GM23248 (cell line): Measurements from ENCODE around the gene SLC1A2. TPM values are rescaled to one million over a fixed set of nuclear protein-coding genes. Genes with fewer than 3 reads are reported as not detected.

Experiments used
- DNase-seq: peaks from one replicate; pipeline ENCODE4 v3.0.0-alpha.2; 2015
- H2AFZ ChIP-seq: fragments of 200-600 bp; sonication (generic); 2 replicates; pipeline ENCODE4 v1.6.1; 2016; ENCODE audit warnings: antibody characterized with exemption
- H3F3A ChIP-seq: fragments of 200-600 bp; sonication (generic); 2 replicates; pipeline ENCODE4 v1.6.1; 2016; ENCODE audit warnings: mild to moderate bottlenecking, antibody characterized with exemption, mixed run types; ENCODE audit not compliant: insufficient read depth
- H3K27ac ChIP-seq: fragments of 200-600 bp; sonication (generic); 2 replicates; pipeline ENCODE4 v1.5.1; 2016; ENCODE audit warnings: mild to moderate bottlenecking
- H3K27me3 ChIP-seq: fragments of 200-600 bp; sonication (generic); replicated peaks from 2 replicates; pipeline ENCODE4 v1.6.1; 2016; ENCODE audit warnings: mild to moderate bottlenecking; ENCODE audit not compliant: insufficient read depth
- H3K36me3 ChIP-seq: fragments of 200-600 bp; sonication (generic); 2 replicates; pipeline ENCODE4 v1.6.1; 2016; ENCODE audit warnings: low read depth, mild to moderate bottlenecking
- H3K4me1 ChIP-seq: fragments of 200-600 bp; sonication (generic); 2 replicates; pipeline ENCODE4 v1.6.1; 2016; ENCODE audit warnings: mild to moderate bottlenecking; ENCODE audit not compliant: insufficient read depth
- H3K4me2 ChIP-seq: fragments of 200-600 bp; sonication (generic); one replicate; pipeline ENCODE4 v1.6.1; 2016; ENCODE audit warnings: mild to moderate bottlenecking; ENCODE audit not compliant: unreplicated experiment
- H3K4me3 ChIP-seq: fragments of 200-600 bp; sonication (generic); 2 replicates; pipeline ENCODE4 v1.5.1; 2016; ENCODE audit warnings: mild to moderate bottlenecking
- H3K79me2 ChIP-seq: fragments of 200-600 bp; sonication (generic); 2 replicates; pipeline ENCODE4 v1.6.1; 2016; ENCODE audit warnings: mild to moderate bottlenecking; ENCODE audit not compliant: insufficient read depth
- H3K9ac ChIP-seq: fragments of 200-600 bp; sonication (generic); 2 replicates; pipeline ENCODE4 v1.6.1; 2016; ENCODE audit warnings: mild to moderate bottlenecking
- H3K9me2 ChIP-seq: fragments of 200-600 bp; sonication (generic); 2 replicates; pipeline ENCODE4 v1.6.1; 2016; ENCODE audit warnings: mixed run types, mild to moderate bottlenecking, moderate library complexity; ENCODE audit not compliant: insufficient read depth
- H3K9me3 ChIP-seq: fragments of 200-600 bp; sonication (generic); one replicate; pipeline ENCODE4 v1.6.1; 2017; ENCODE audit warnings: low read depth
- H4K20me1 ChIP-seq: fragments of 200-600 bp; sonication (generic); 2 replicates; pipeline ENCODE4 v1.6.0; 2016; ENCODE audit not compliant: insufficient read depth
- EZH2 ChIP-seq: fragments of 200-600 bp; sonication (generic); IDR thresholded peaks from 2 replicates; pipeline ENCODE4 v1.6.1; 2018; ENCODE audit warnings: antibody characterized with exemption, mild to moderate bottlenecking; ENCODE audit not compliant: insufficient read depth, poor library complexity, severe bottlenecking
- EZH2phosphoT487 ChIP-seq: fragments of 200-600 bp; sonication (generic); IDR thresholded peaks from 2 replicates; pipeline ENCODE4 v1.6.1; 2018; ENCODE audit warnings: antibody characterized with exemption, moderate library complexity, mild to moderate bottlenecking, low read depth; ENCODE audit not compliant: insufficient read depth
- WGBS, 2 experiments: methylation state at CpG; one replicate each; pipeline ENCODE4 v1.1.6; 2015 to 2017; ENCODE audit warnings: low lambda C conversion rate in 2 of 2, low coverage in 1 of 2; ENCODE audit errors: missing lambda C conversion rate in 2 of 2; 5-methylcytosine and 5-hydroxymethylcytosine counted together
- in situ Hi-C: fragments of 300-500 bp; cut with MboI; formaldehyde crosslinking; loops from 2 replicates; pipeline ENCODE4 v1.15.0; 2020
- polyA plus RNA-seq: library from polyadenylated mRNA; unstranded; fragments of >200 nt; fragmentation: Nextera tagmentation; extraction: Ambion mirVana; gene quantifications from 2 replicates; pipeline ENCODE4 v1.2.1, GENCODE V29; 2016
- total RNA-seq: library from RNA; depleted of rRNA; stranded (reverse); fragments of >200 nt; shearing (Covaris generic); gene quantifications from 2 replicates; pipeline ENCODE4 v1.2.3, GENCODE V29; 2014

SLC1A2 gene
- total and polyA plus RNA-seq, 2 experiments from 2014 or later: 0.88 to 1.2 TPM

- no peaks in the 10 kb centered on the region for H3K9me3 ChIP-seq
- in situ Hi-C loops: no loop called here
- peak overlapping the region; percentile 73 for H3K27ac ChIP-seq
- H3K9ac ChIP-seq: peak overlapping the region; percentile 41
- H3K4me2 ChIP-seq: peak overlapping the region; percentile 36
- no peaks in the 10 kb centered on the region for H3K79me2 ChIP-seq
- no peaks in the 10 kb centered on the region for H4K20me1 ChIP-seq
- H3K4me3 ChIP-seq: no peak overlapping the region
- no peaks in the 10 kb centered on the region for H3K27me3 ChIP-seq
- H3K9me2 ChIP-seq: no peaks in the 10 kb centered on the region
- peaks cover 49% of the 10 kb centered on the region for H3K4me1 ChIP-seq
- TF ChIP-seq EZH2 (no peak), EZH2phosphoT487 (no peak)
- peaks cover 30% of the 10 kb centered on the region; the same call in 1 of the 2 replicates for H3F3A ChIP-seq
- no peak for DNase-seq
- H2AFZ ChIP-seq: 0 out of 2 replicates have a peak overlapping the region, but pooled peaks have one; percentile 2
- H3K36me3 ChIP-seq: no peaks in the 10 kb centered on the region
- WGBS, 2 experiments: 45 to 51% methylated on average over 3 of the region's 3 CpGs
These were observed 96.9 kb downstream of the SLC1A2 start for GRCh38 chr11:35322318-35322979.

- no peak overlapping the region for H2AFZ ChIP-seq
- WGBS, 2 experiments: 14% methylated on average over 11 of the region's 11 CpGs
- H4K20me1 ChIP-seq: no peaks in the 10 kb centered on the region
- TF ChIP-seq EZH2 (no peak), EZH2phosphoT487 (no peak)
- no peaks in the 10 kb centered on the region for H3K9me3 ChIP-seq
- in situ Hi-C loops: no loop called here
- peaks cover 30% of the 10 kb centered on the region; the same call in 1 of the 2 replicates for H3F3A ChIP-seq
- no peaks in the 10 kb centered on the region for H3K9me2 ChIP-seq
- peak overlapping the region; percentile 73 for H3K27ac ChIP-seq
- no peak overlapping the region for H3K4me3 ChIP-seq
- no peaks in the 10 kb centered on the region for H3K79me2 ChIP-seq
- DNase-seq: peak; percentile 97
- H3K9ac ChIP-seq: peak overlapping the region; percentile 49
- peaks cover 49% of the 10 kb centered on the region for H3K4me1 ChIP-seq
- H3K27me3 ChIP-seq: no peaks in the 10 kb centered on the region
- peak overlapping the region; percentile 36 for H3K4me2 ChIP-seq
- H3K36me3 ChIP-seq: no peaks in the 10 kb centered on the region
These were observed 97.6 kb downstream of the SLC1A2 start for GRCh38 chr11:35321532-35322317.

- H4K20me1 ChIP-seq: no peaks in the 10 kb centered on the region
- no peaks in the 10 kb centered on the region for H3K9me2 ChIP-seq
- TF ChIP-seq EZH2phosphoT487 (no peak), EZH2 (no peak)
- H2AFZ ChIP-seq: no peak overlapping the region
- H3K4me1 ChIP-seq: peaks cover 49% of the 10 kb centered on the region
- H3K36me3 ChIP-seq: no peaks in the 10 kb centered on the region
- no peaks in the 10 kb centered on the region for H3K27me3 ChIP-seq
- H3K4me2 ChIP-seq: no peak overlapping the region
- no peaks in the 10 kb centered on the region for H3K79me2 ChIP-seq
- no peak overlapping the region for H3K4me3 ChIP-seq
- H3F3A ChIP-seq: peaks cover 30% of the 10 kb centered on the region; the same call in 1 of the 2 replicates
- WGBS, 2 experiments: 66 to 69% methylated on average over 2 of the region's 2 CpGs
- no peak overlapping the region for H3K27ac ChIP-seq
- H3K9ac ChIP-seq: no peak overlapping the region
- DNase-seq: no peak
- no peaks in the 10 kb centered on the region for H3K9me3 ChIP-seq
- in situ Hi-C loops: no loop called here
These were observed 98.2 kb downstream of the SLC1A2 start for GRCh38 chr11:35321111-35321510.

- no peak overlapping the region for H3K4me2 ChIP-seq
- H4K20me1 ChIP-seq: no peaks in the 10 kb centered on the region
- no peaks in the 10 kb centered on the region for H3K36me3 ChIP-seq
- in situ Hi-C loops: no loop called here
- H2AFZ ChIP-seq: peak overlapping the region; percentile 1; the same call in 1 of the 2 replicates
- no peaks in the 10 kb centered on the region for H3K27me3 ChIP-seq
- no peaks in the 10 kb centered on the region for H3K9me3 ChIP-seq
- 47 to 52% methylated on average over 5 of the region's 5 CpGs for WGBS, 2 experiments
- H3K79me2 ChIP-seq: no peaks in the 10 kb centered on the region
- no peak overlapping the region for H3K27ac ChIP-seq
- TF ChIP-seq EZH2phosphoT487 (no peak), EZH2 (no peak)
- H3K4me1 ChIP-seq: peaks cover 39% of the 10 kb centered on the region
- H3K9me2 ChIP-seq: no peaks in the 10 kb centered on the region
- no peak overlapping the region for H3K9ac ChIP-seq
- no peak overlapping the region for H3K4me3 ChIP-seq
- DNase-seq: no peak
- H3F3A ChIP-seq: peaks cover 24% of the 10 kb centered on the region; the same call in 1 of the 2 replicates
These were observed 100.1 kb downstream of the SLC1A2 start for GRCh38 chr11:35318977-35319925.
